Uterus (tissue), 4 donors: ENCODE measurements around the gene ALKBH8. TPM values are rescaled to one million over a fixed set of nuclear protein-coding genes. Genes with fewer than 3 reads are reported as not detected.

ENCODE experiments used
- DNase-seq, 2 donors: peaks; one replicate each; pipeline ENCODE4 v3.0.0-alpha.2; 2019 to 2020
- H3K27ac ChIP-seq, 2 donors: fragments of 200-600 bp; sonication (generic); 1 replicate in 1 of 2; 2 replicates in 1 of 2; pipeline ENCODE4 v1.5.1; 2016 to 2018
- H3K27me3 ChIP-seq, 2 donors: fragments of 200-600 bp; sonication (generic); one replicate each; pipeline ENCODE4 v1.5.1; 2018 to 2019; ENCODE audit warnings: control low read depth in 1 of 2
- H3K36me3 ChIP-seq, 2 donors: fragments of 200-600 bp; sonication (generic); one replicate each; pipeline ENCODE4 v1.5.1; 2019; ENCODE audit warnings: control low read depth in 1 of 2
- H3K4me1 ChIP-seq, 2 donors: fragments of 200-600 bp; sonication (generic); one replicate each; pipeline ENCODE4 v1.5.1; 2018 to 2019; ENCODE audit warnings: control low read depth in 1 of 2
- H3K4me3 ChIP-seq, 2 donors: fragments of 200-600 bp; sonication (generic); 1 replicate in 1 of 2; 2 replicates in 1 of 2; pipeline ENCODE4 v1.5.1; 2018 to 2019; ENCODE audit warnings: mild to moderate bottlenecking in 1 of 2
- H3K9me3 ChIP-seq, 2 donors: fragments of 200-600 bp; sonication (generic); one replicate each; pipeline ENCODE4 v1.5.1; 2019; ENCODE audit warnings: control low read depth in 1 of 2
- CTCF ChIP-seq, 4 experiments: fragments of 200-600 bp in 2 of 4; fragments of 450-650 bp in 2 of 4; sonication (generic) in 2 of 4; IDR thresholded peaks; one replicate each; pipeline ENCODE4 v1.5.1; 2016 to 2019; ENCODE audit warnings: antibody characterized with exemption in 4 of 4, mild to moderate bottlenecking in 2 of 4, moderate library complexity in 1 of 4
- POLR2A ChIP-seq, 2 donors: fragments of 450-650 bp; IDR thresholded peaks; one replicate each; pipeline ENCODE4 v1.6.1; 2016; ENCODE audit warnings: antibody characterized with exemption in 2 of 2, mild to moderate bottlenecking in 1 of 2, moderate library complexity in 1 of 2
- intact Hi-C: fragments of 100-400 bp; cut with DNase I; formaldehyde crosslinking; loops from one replicate; pipeline ENCODE4 v1.15.1; 2023; ENCODE audit warnings: low total_unique reads
- total RNA-seq, 4 donors: library from RNA; depleted of rRNA in 3 of 4; stranded (reverse); fragments of >200 nt in 3 of 4; gene quantifications; one replicate each; pipeline versions ENCODE4 v1.1.0 to v1.2.4, GENCODE V29; 2014 to 2023
- donor health status: DM: yes; HTN: yes; CAD: no.

ALKBH8 gene
- total RNA-seq, 4 donors from 2014 or later, result 5.1 to 26.1 (median 7.4) TPM

- Histone ChIP-seq H3K9me3 (no peaks in the 10 kb centered on the region), H3K4me3 (no peak overlapping the region), H3K27ac (no peak overlapping the region), H3K27me3 (no peaks in the 10 kb centered on the region), H3K36me3 (no peaks in the 10 kb centered on the region), H3K4me1 (no peaks in the 10 kb centered on the region)
- TF ChIP-seq POLR2A (IDR thresholded peaks at IDR 0.05) (no peak), CTCF (IDR thresholded peaks at IDR 0.05) (no peak)
- no peak for DNase-seq
- intact Hi-C loops, result no loop called here
Observed at GRCh38 chr11:107605061-107606006, 39.8 kb upstream of the ALKBH8 start.

- intact Hi-C loops, result no loop called here
- Histone ChIP-seq H3K4me3 (no peak overlapping the region), H3K4me1 (no peaks in the 10 kb centered on the region), H3K36me3 (no peaks in the 10 kb centered on the region), H3K27me3 (no peaks in the 10 kb centered on the region), H3K27ac (no peak overlapping the region), H3K9me3 (no peaks in the 10 kb centered on the region)
- DNase-seq, result no peak
- no peak for TF ChIP-seq POLR2A (IDR thresholded peaks at IDR 0.05)
- TF ChIP-seq CTCF (IDR thresholded peaks at IDR 0.05), result no peak
Observed at GRCh38 chr11:107598225-107599139, 32.9 kb upstream of the ALKBH8 start.

GRCh38 chr11:107594736-107595135, 29.2 kb upstream of the ALKBH8 start:
- no peak overlapping the region for H3K4me3 ChIP-seq
- intact Hi-C loops, result no loop called here
- no peak overlapping the region for H3K27ac ChIP-seq
- H3K27me3 ChIP-seq, result no peaks in the 10 kb centered on the region
- H3K36me3 ChIP-seq, result no peaks in the 10 kb centered on the region
- DNase-seq, result no peak
- H3K4me1 ChIP-seq, result peaks cover 0 to 3% of the 10 kb centered on the region in 2 donors
- no peaks in the 10 kb centered on the region for H3K9me3 ChIP-seq
- TF ChIP-seq POLR2A (IDR thresholded peaks at IDR 0.05) (no peak), CTCF (IDR thresholded peaks at IDR 0.05) (no peak)

GRCh38 chr11:107593951-107594350, 28.4 kb upstream of the ALKBH8 start:
- intact Hi-C loops, result no loop called here

More at GRCh38 chr11:107593951-107594350, 28.4 kb upstream of the ALKBH8 start:
- H3K4me3 ChIP-seq, result no peak overlapping the region
- TF ChIP-seq POLR2A (IDR thresholded peaks at IDR 0.05) (no peak), CTCF (IDR thresholded peaks at IDR 0.05) (no peak)
- no peaks in the 10 kb centered on the region for H3K36me3 ChIP-seq
- H3K9me3 ChIP-seq, result no peaks in the 10 kb centered on the region
- no peak overlapping the region for H3K27ac ChIP-seq
- no peak for DNase-seq
- no peaks in the 10 kb centered on the region for H3K27me3 ChIP-seq
- H3K4me1 ChIP-seq, result peaks cover 0 to 3% of the 10 kb centered on the region in 2 donors
